Uterus (tissue), 4 donors: ENCODE results near the gene LIMCH1. TPM values are rescaled to one million over a fixed set of nuclear protein-coding genes. Genes with fewer than 3 reads are reported as not detected.

Source experiments
- DNase-seq, 2 donors: peaks; one replicate each; pipeline ENCODE4 v3.0.0-alpha.2; 2019 to 2020
- H3K27ac ChIP-seq, 2 donors: fragments of 200-600 bp; sonication (generic); 1 replicate in 1 of 2; 2 replicates in 1 of 2; pipeline ENCODE4 v1.5.1; 2016 to 2018
- H3K27me3 ChIP-seq, 2 donors: fragments of 200-600 bp; sonication (generic); one replicate each; pipeline ENCODE4 v1.5.1; 2018 to 2019; ENCODE audit warnings: control low read depth in 1 of 2
- H3K36me3 ChIP-seq, 2 donors: fragments of 200-600 bp; sonication (generic); one replicate each; pipeline ENCODE4 v1.5.1; 2019; ENCODE audit warnings: control low read depth in 1 of 2
- H3K4me1 ChIP-seq, 2 donors: fragments of 200-600 bp; sonication (generic); one replicate each; pipeline ENCODE4 v1.5.1; 2018 to 2019; ENCODE audit warnings: control low read depth in 1 of 2
- H3K4me3 ChIP-seq, 2 donors: fragments of 200-600 bp; sonication (generic); 1 replicate in 1 of 2; 2 replicates in 1 of 2; pipeline ENCODE4 v1.5.1; 2018 to 2019; ENCODE audit warnings: mild to moderate bottlenecking in 1 of 2
- H3K9me3 ChIP-seq, 2 donors: fragments of 200-600 bp; sonication (generic); one replicate each; pipeline ENCODE4 v1.5.1; 2019; ENCODE audit warnings: control low read depth in 1 of 2
- POLR2A ChIP-seq, 2 donors: fragments of 450-650 bp; IDR thresholded peaks; one replicate each; pipeline ENCODE4 v1.6.1; 2016; ENCODE audit warnings: antibody characterized with exemption in 2 of 2, mild to moderate bottlenecking in 1 of 2, moderate library complexity in 1 of 2
- intact Hi-C: fragments of 100-400 bp; cut with DNase I; formaldehyde crosslinking; loops from one replicate; pipeline ENCODE4 v1.15.1; 2023; ENCODE audit warnings: low total_unique reads
- total RNA-seq, 4 donors: library from RNA; depleted of rRNA in 3 of 4; stranded (reverse); fragments of >200 nt in 3 of 4; gene quantifications; one replicate each; pipeline versions ENCODE4 v1.1.0 to v1.2.4, GENCODE V29; 2014 to 2023
- TF ChIP-seq, protein P1 (sequence below), 4 experiments: fragments of 200-600 bp in 2 of 4; fragments of 450-650 bp in 2 of 4; sonication (generic) in 2 of 4; IDR thresholded peaks; one replicate each; pipeline ENCODE4 v1.5.1; 2016 to 2019; ENCODE audit warnings: antibody characterized with exemption in 4 of 4, mild to moderate bottlenecking in 2 of 4, moderate library complexity in 1 of 4
- donor health status: DM: yes; HTN: yes; CAD: no.

LIMCH1 gene
- total RNA-seq, 4 donors from 2014 or later: 12.9 to 49.5 (median 28.2) TPM

DNA sequence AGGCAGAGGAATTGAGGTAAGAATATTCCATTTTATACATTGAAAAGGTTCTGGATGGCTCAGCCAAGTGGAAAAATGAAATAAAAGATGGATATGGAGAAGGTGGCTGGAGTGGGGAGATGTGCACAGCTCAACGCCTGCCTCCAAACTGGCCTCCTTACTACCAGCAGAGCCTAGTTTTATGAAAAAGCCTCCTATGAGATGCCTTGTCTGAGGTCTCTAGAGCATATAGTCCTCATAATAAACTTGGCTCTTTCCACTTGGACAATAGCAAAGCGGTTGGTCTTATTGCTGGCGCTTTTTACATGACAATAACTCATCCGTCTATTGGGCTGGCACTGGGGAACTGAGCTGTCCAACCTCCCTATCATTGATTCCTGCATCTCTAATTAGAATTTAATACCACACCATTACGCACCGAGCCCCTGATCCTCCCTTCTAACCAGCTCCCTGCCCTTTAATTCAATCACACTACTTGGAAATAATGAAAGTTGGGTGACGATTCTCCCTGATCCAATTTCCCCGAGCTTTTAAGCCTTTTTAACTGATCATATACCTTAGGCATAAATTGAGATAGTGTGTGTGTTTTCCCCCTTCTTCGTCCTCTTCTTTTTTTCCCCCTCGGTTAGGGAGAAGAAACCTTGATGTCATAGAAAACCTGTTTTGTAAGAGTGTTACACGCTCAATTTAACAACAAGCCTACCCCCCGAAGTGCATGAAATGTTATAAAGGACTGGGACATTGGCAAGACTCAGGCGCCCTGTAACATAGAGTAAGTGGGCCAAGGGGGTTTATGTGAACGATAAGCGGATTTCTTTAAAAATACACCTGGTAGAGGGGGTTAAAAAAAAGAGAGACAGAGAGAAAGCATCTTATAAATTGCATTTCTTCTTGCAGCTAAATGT, 210.9 kb downstream of the LIMCH1 start, which contains the start of gene PHOX2B:
Gene PHOX2B, minus strand, starts transcription at position 155 of the 905 bp plus-strand sequence. Its CDS starts 115 bp downstream, at position 40.
- Histone ChIP-seq H3K4me3 (no peak within 1 kb of the TSS), H3K9me3 (no peaks in the 10 kb centered on the region), H3K27me3 (peaks cover 4 to 68% of the 10 kb centered on the region in 2 donors), H3K4me1 (no peaks in the 10 kb centered on the region), H3K36me3 (no peaks in the 10 kb centered on the region), H3K27ac (no peak within 1 kb of the TSS)
- no peak for TF ChIP-seq POLR2A (IDR thresholded peaks at IDR 0.05)
- TF ChIP-seq, protein P1, sequence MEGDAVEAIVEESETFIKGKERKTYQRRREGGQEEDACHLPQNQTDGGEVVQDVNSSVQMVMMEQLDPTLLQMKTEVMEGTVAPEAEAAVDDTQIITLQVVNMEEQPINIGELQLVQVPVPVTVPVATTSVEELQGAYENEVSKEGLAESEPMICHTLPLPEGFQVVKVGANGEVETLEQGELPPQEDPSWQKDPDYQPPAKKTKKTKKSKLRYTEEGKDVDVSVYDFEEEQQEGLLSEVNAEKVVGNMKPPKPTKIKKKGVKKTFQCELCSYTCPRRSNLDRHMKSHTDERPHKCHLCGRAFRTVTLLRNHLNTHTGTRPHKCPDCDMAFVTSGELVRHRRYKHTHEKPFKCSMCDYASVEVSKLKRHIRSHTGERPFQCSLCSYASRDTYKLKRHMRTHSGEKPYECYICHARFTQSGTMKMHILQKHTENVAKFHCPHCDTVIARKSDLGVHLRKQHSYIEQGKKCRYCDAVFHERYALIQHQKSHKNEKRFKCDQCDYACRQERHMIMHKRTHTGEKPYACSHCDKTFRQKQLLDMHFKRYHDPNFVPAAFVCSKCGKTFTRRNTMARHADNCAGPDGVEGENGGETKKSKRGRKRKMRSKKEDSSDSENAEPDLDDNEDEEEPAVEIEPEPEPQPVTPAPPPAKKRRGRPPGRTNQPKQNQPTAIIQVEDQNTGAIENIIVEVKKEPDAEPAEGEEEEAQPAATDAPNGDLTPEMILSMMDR (IDR thresholded peaks at IDR 0.05): no peak
- no peak for DNase-seq
- intact Hi-C loops: no loop called here

DNA sequence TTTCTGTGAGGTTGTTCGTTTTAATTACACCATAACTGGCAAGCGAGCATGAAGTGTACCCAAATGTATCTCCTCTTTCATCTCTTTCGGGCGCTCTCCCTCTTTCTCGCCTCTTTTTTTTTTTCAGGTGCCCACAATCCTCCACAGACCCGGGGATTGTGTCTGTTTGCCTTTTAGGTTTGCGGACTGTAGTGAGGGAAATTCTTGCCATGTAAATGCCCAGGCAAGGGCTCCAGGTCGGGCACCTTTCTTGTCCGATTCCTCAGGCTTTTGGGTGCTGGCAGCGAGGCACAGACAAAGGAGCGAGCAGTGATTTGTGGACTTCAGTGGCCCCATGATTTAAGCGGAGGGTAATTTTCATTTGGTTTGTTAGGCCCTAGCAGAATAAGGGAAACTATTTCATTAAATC, 211.7 kb downstream of the LIMCH1 start:
- Histone ChIP-seq H3K4me1 (no peaks in the 10 kb centered on the region), H3K27ac (no peak overlapping the region), H3K4me3 (no peak overlapping the region), H3K36me3 (no peaks in the 10 kb centered on the region), H3K9me3 (no peaks in the 10 kb centered on the region), H3K27me3 (peaks cover 4 to 61% of the 10 kb centered on the region in 2 donors)
- TF ChIP-seq, protein P1 (IDR thresholded peaks at IDR 0.05): no peak
- no peak for TF ChIP-seq POLR2A (IDR thresholded peaks at IDR 0.05)
- intact Hi-C loops: no loop called here
- no peak for DNase-seq

Other genes with a start within 250 kb of the LIMCH1 start
- gene PHOX2B, start 210.6 kb downstream of the LIMCH1 start, total RNA-seq: not detected